IMR-90 (cell line): ENCODE measurements around the gene ACTMAP. TPM values are rescaled to one million over a fixed set of nuclear protein-coding genes. Genes with fewer than 3 reads are reported as not detected.

Experiments used
- ATAC-seq: fragments of 200-7000 bp; cut with Tn5 transposase; 2 replicates; pipeline ENCODE4 v1.9.1; 2020; ENCODE audit warnings: low read depth, mild to moderate bottlenecking, moderate library complexity
- BruUV-seq: library from RNA; stranded (reverse); fragments of 400-500 nt; replicated peaks from 2 replicates; lab custom pipeline; 2021; lab: Mats Ljungman, UMichigan
- CTCF ChIA-PET: fragments of 300-600 bp; formaldehyde crosslinking; extraction: SDS; loops from one replicate; lab custom pipeline; 2021; ENCODE audit warnings: antibody characterized with exemption; lab: Yijun Ruan, JAX
- POLR2A ChIA-PET: fragments of 300-600 bp; sonication (Branson Sonifier 250); formaldehyde crosslinking; loops from one replicate; lab custom pipeline; 2022; ENCODE audit warnings: antibody characterized with exemption; ENCODE audit not compliant: unreplicated experiment; lab: Charles Lee
- DNase-seq: peaks from one replicate; pipeline ENCODE4 v3.0.0; 2013
- H2AFZ ChIP-seq: replicated peaks from 2 replicates; pipeline ENCODE3; 2013; ENCODE audit warnings: low read length, mild to moderate bottlenecking; ENCODE audit not compliant: poor library complexity
- H2AK5ac ChIP-seq: 2 replicates; pipeline ENCODE4 v1.6.1; 2013; ENCODE audit warnings: low read depth, low read length, inconsistent platforms
- H2AK9ac ChIP-seq: replicated peaks from 2 replicates; pipeline ENCODE3; 2013; ENCODE audit warnings: mild to moderate bottlenecking, low read depth, low read length, moderate library complexity; ENCODE audit not compliant: poor library complexity
- H2BK120ac ChIP-seq: 2 replicates; pipeline ENCODE4 v1.6.1; 2013; ENCODE audit warnings: low read depth, low read length, inconsistent platforms
- H2BK15ac ChIP-seq: 3 replicates; pipeline ENCODE4 v1.6.1; 2013; ENCODE audit warnings: low read depth, low read length, inconsistent platforms
- H2BK20ac ChIP-seq: 2 replicates; pipeline ENCODE4 v1.6.1; 2013; ENCODE audit warnings: low read depth, mild to moderate bottlenecking, inconsistent platforms, low read length, moderate library complexity
- H2BK5ac ChIP-seq: 2 replicates; pipeline ENCODE4 v1.6.1; 2013; ENCODE audit warnings: mild to moderate bottlenecking, low read depth, low read length, inconsistent platforms; ENCODE audit not compliant: poor library complexity, severe bottlenecking
- H3K14ac ChIP-seq: replicated peaks from 2 replicates; pipeline ENCODE4 v1.6.1; 2013; ENCODE audit warnings: low read depth, low read length, inconsistent platforms
- H3K18ac ChIP-seq: 2 replicates; pipeline ENCODE4 v1.6.1; 2013; ENCODE audit warnings: low read depth, low read length, control low read depth
- H3K23ac ChIP-seq: 2 replicates; pipeline ENCODE4 v1.6.1; 2013; ENCODE audit warnings: low read depth, low read length, inconsistent platforms
- H3K27ac ChIP-seq: 2 replicates; pipeline ENCODE4 v1.5.1; 2013; ENCODE audit warnings: mild to moderate bottlenecking, control low read depth, low read length; ENCODE audit not compliant: insufficient read depth
- H3K27me3 ChIP-seq: 2 replicates; pipeline ENCODE4 v1.6.1; 2013; ENCODE audit warnings: low read length; ENCODE audit not compliant: control insufficient read depth, insufficient read depth
- H3K36me3 ChIP-seq: 2 replicates; pipeline ENCODE4 v1.6.1; 2013; ENCODE audit warnings: low read length, mixed read lengths; ENCODE audit not compliant: control insufficient read depth, insufficient read depth
- H3K4ac ChIP-seq: 2 replicates; pipeline ENCODE4 v1.6.1; 2013; ENCODE audit warnings: low read depth, low read length, inconsistent platforms
- H3K4me1 ChIP-seq: 2 replicates; pipeline ENCODE4 v1.6.1; 2013; ENCODE audit warnings: low read length, mixed read lengths; ENCODE audit not compliant: control insufficient read depth, insufficient read depth
- H3K4me2 ChIP-seq: 2 replicates; pipeline ENCODE4 v1.6.1; 2013; ENCODE audit warnings: low read depth, mild to moderate bottlenecking, control low read depth, low read length, moderate library complexity
- H3K4me3 ChIP-seq: 2 replicates; pipeline ENCODE4 v1.5.1; 2013; ENCODE audit warnings: low read depth, mild to moderate bottlenecking, control low read depth, low read length, moderate library complexity; ENCODE audit not compliant: insufficient read depth
- H3K56ac ChIP-seq: 2 replicates; pipeline ENCODE4 v1.6.1; 2013; ENCODE audit warnings: low read length, inconsistent platforms; ENCODE audit not compliant: insufficient read depth; ENCODE audit errors: extremely low read depth
- H3K79me1 ChIP-seq, 2 experiments: 2 replicates each; pipeline ENCODE4 v1.6.1; 2013; ENCODE audit warnings: low read length in 2 of 2, inconsistent platforms in 1 of 2, low read depth in 1 of 2
- H3K9ac ChIP-seq: 2 replicates; pipeline ENCODE4 v1.6.1; 2013; ENCODE audit warnings: low read depth, low read length, control low read depth
- H3K9me1 ChIP-seq: 2 replicates; pipeline ENCODE4 v1.6.1; 2013; ENCODE audit warnings: low read length, inconsistent platforms; ENCODE audit not compliant: insufficient read depth
- H3K9me3 ChIP-seq: 2 replicates; pipeline ENCODE4 v1.6.1; 2013; ENCODE audit warnings: low read length; ENCODE audit not compliant: control insufficient read depth, insufficient read depth
- H4K20me1 ChIP-seq: 2 replicates; pipeline ENCODE4 v1.6.1; 2013; ENCODE audit warnings: low read length, inconsistent platforms; ENCODE audit not compliant: insufficient read depth
- H4K5ac ChIP-seq: 2 replicates; pipeline ENCODE4 v1.6.1; 2013; ENCODE audit warnings: mild to moderate bottlenecking, low read depth, low read length, control low read depth
- H4K8ac ChIP-seq, 2 experiments: 2 replicates each; pipeline ENCODE4 v1.6.1; 2013; ENCODE audit warnings: low read depth in 2 of 2, low read length in 2 of 2, control low read depth in 1 of 2, inconsistent platforms in 1 of 2
- H4K91ac ChIP-seq: 2 replicates; pipeline ENCODE4 v1.6.1; 2013; ENCODE audit warnings: low read depth, low read length, inconsistent platforms; ENCODE audit not compliant: insufficient read depth
- BHLHE40 ChIP-seq: fragments of 150-350 bp; IDR thresholded peaks from 2 replicates; pipeline ENCODE4 v1.6.1; 2016; ENCODE audit warnings: mild to moderate bottlenecking, low read depth, low read length
- CHD1 ChIP-seq: IDR thresholded peaks from 2 replicates; pipeline ENCODE4 v1.6.1; 2012; ENCODE audit warnings: low read depth, low read length, improper control_type of control experiment
- MAZ ChIP-seq: IDR thresholded peaks from 2 replicates; pipeline ENCODE4 v1.6.1; 2012; ENCODE audit warnings: low read depth, mild to moderate bottlenecking, low read length, improper control_type of control experiment, moderate library complexity, borderline replicate concordance
- MXI1 ChIP-seq: IDR thresholded peaks from 2 replicates; pipeline ENCODE4 v1.6.1; 2012; ENCODE audit warnings: low read depth, mild to moderate bottlenecking, low read length, moderate library complexity, borderline replicate concordance
- POLR2A ChIP-seq: IDR thresholded peaks from 2 replicates; pipeline ENCODE4 v1.6.1; 2012; ENCODE audit warnings: mild to moderate bottlenecking, low read depth, low read length
- RAD21 ChIP-seq: IDR thresholded peaks from 2 replicates; pipeline ENCODE4 v1.6.1; 2012; ENCODE audit warnings: low read length, improper control_type of control experiment
- USF2 ChIP-seq: fragments of 150-350 bp; IDR thresholded peaks from 2 replicates; pipeline ENCODE4 v1.6.1; 2017; ENCODE audit warnings: mild to moderate bottlenecking, antibody characterized with exemption, low read length, low read depth
- WGBS, 2 experiments: methylation state at CpG; one replicate each; pipeline versions ENCODE4 v1.1.5 to v1.1.7; 2013; ENCODE audit warnings: missing lambda C conversion rate in 2 of 2; ENCODE audit not compliant: insufficient read length in 1 of 2; ENCODE audit errors: extremely low coverage in 2 of 2; 5-methylcytosine and 5-hydroxymethylcytosine counted together
- dilution Hi-C: fragments of 300-500 bp; cut with HindIII; formaldehyde crosslinking; loops from one replicate; pipeline ENCODE4 v1.14.3; 2018; ENCODE audit warnings: low sequenced_read_pairs; ENCODE audit not compliant: unreplicated experiment
- in situ Hi-C: fragments of 300-500 bp; cut with MboI; formaldehyde crosslinking; loops from 3 replicates; pipeline ENCODE4 v1.14.3; 2019; ENCODE audit warnings: low sequenced_read_pairs, inconsistent platforms, mixed read lengths
- intact Hi-C: fragments of 100-400 bp; cut with micrococcal nuclease; formaldehyde crosslinking; loops from 2 replicates; pipeline ENCODE4 v1.10.0; 2022
- polyA plus RNA-seq, 3 experiments: library from polyadenylated mRNA; depleted of rRNA; stranded (reverse); fragments of >200 nt; gene quantifications; 2 replicates each; pipeline ENCODE4 v1.2.3, GENCODE V29; 2012; ENCODE audit warnings: low replicate concordance in 1 of 3
- total RNA-seq: library from RNA; depleted of rRNA; stranded (reverse); fragments of >200 nt; gene quantifications from 2 replicates; pipeline ENCODE4 v1.2.3, GENCODE V29; 2012

Gene ACTMAP
- total and polyA plus RNA-seq, 2 of the 4 experiments (the other 2 are of a cell fraction): 0.54 to 5.4 TPM

DNA sequence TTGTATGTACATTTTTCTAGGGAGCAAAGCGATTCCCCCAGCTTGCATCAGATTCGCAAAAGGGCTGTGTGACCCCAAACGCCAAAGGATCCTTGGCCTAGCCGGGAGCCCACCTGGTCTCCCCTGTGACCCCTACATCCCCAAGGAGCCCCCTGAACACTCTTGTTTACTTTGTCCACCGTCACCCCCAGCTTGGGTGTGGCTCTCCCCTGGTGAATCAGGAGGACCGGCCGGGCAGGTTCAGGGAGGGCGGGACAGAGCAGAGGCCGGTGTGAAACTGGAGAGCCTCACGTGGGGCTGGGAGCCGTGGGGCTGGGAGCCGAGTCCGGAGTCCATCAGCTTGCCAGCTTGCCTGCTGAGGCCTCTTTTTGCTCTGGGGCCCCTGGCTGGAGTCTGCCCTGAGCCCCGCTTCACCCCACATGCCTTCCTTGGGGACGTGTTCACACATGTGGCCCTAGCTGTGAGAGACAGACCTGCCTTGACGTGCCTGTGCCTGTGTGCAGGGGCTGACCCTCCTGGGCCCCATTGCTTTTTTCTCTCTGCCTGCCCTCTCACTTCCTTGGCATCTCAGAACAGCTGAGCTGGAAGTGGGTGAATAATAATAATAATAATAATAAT, 31.4 kb downstream of the ACTMAP start:
- Histone ChIP-seq H4K20me1 (peaks cover 20% of the 10 kb centered on the region; the same call in 1 of the 2 replicates), H3K36me3 (peaks cover 11% of the 10 kb centered on the region; the same call in 1 of the 2 replicates), H2BK5ac (peak overlapping the region; percentile 83), H3K9me3 (no peaks in the 10 kb centered on the region), H3K79me1 (peaks cover 19 to 69% of the 10 kb centered on the region in 2 experiments), H3K27ac (peak overlapping the region; percentile 96), H4K5ac (no peak overlapping the region; the same call in 1 of the 2 replicates), H3K4me1 (peaks cover 11% of the 10 kb centered on the region), H2BK15ac (no peak overlapping the region), H2AK9ac (peak overlapping the region; percentile 90), H3K4me2 (peak overlapping the region; percentile 91), H4K8ac (peak overlapping the region in 1 of 2 experiments; percentile 57; a peak in 2 of 4 replicates), H3K27me3 (no peaks in the 10 kb centered on the region), H2BK120ac (peak overlapping the region; percentile 49), H3K4ac (peak overlapping the region; percentile 80), H3K4me3 (peak overlapping the region; percentile 86), H3K56ac (peak overlapping the region; percentile 47), H4K91ac (peak overlapping the region; percentile 66), H3K18ac (peak overlapping the region; percentile 10; the same call in 1 of the 2 replicates), H2AK5ac (peak overlapping the region; percentile 86), H3K9ac (peak overlapping the region; percentile 97), H3K23ac (peak overlapping the region; percentile 97; the same call in 1 of the 2 replicates), H3K9me1 (peaks cover 16% of the 10 kb centered on the region; the same call in 1 of the 2 replicates), H2BK20ac (no peak overlapping the region; the same call in 1 of the 2 replicates), H2AFZ (peak overlapping the region; percentile 66), H3K14ac (peak overlapping the region; percentile 86)
- DNase-seq: peak; percentile 40
- ChIA-PET POLR2A (interaction anchor here (0.6 kb wide), 1 partner anchor 37 kb away, joined by 5 read pairs; no protein-coding TSS in a partner anchor), CTCF (no interaction called here)
- in situ Hi-C loops (no loop called here), intact Hi-C loops (loop anchor here (5.0 kb wide), 1 partner anchor 78 kb away; the partner anchor contains the start of gene EGLN2), dilution Hi-C loops (no loop called here)
- no peak for ATAC-seq
- BruUV-seq: no TSS peak
- TF ChIP-seq CHD1 (no peak), BHLHE40 (peak; percentile 34; the same call in 1 of the 2 replicates), POLR2A (peak; percentile 51; the same call in 1 of the 2 replicates), MAZ (peak; percentile 28; the same call in 1 of the 2 replicates), MXI1 (peak; percentile 51; the same call in 1 of the 2 replicates), USF2 (peak; percentile 80), RAD21 (no peak)
- 10% methylated on average over 4 of the region's 16 CpGs; no CpG with 5 or more reads in 1 of the 2 experiments for WGBS, 2 experiments
